Mesenchymal stem cell (in vitro differentiated cells and primary cell): ENCODE results near the gene SHQ1.

Experiments used
- DNase-seq: peaks from one replicate; pipeline ENCODE4 v3.0.0-alpha.2; 2013
- H2AFZ ChIP-seq: one replicate; pipeline ENCODE4 v1.6.1; 2013; ENCODE audit warnings: low read depth, mild to moderate bottlenecking, control low read depth, inconsistent platforms, low read length, moderate library complexity
- H2AK5ac ChIP-seq: 2 replicates; pipeline ENCODE4 v1.6.1; 2013; ENCODE audit warnings: low read length, moderate library complexity, mild to moderate bottlenecking, inconsistent platforms; ENCODE audit not compliant: severe bottlenecking
- H2BK120ac ChIP-seq: one replicate; pipeline ENCODE4 v1.6.1; 2013; ENCODE audit warnings: low read depth, mild to moderate bottlenecking, inconsistent platforms, low read length, moderate library complexity
- H2BK12ac ChIP-seq, 2 experiments: one replicate each; pipeline ENCODE4 v1.6.1; 2013; ENCODE audit warnings: inconsistent platforms in 2 of 2, low read length in 2 of 2, mild to moderate bottlenecking in 2 of 2, moderate library complexity in 2 of 2, control low read depth in 1 of 2
- H2BK15ac ChIP-seq: one replicate; pipeline ENCODE4 v1.6.1; 2013; ENCODE audit warnings: mild to moderate bottlenecking, low read depth, inconsistent platforms; ENCODE audit not compliant: poor library complexity, severe bottlenecking
- H2BK5ac ChIP-seq: 2 replicates; pipeline ENCODE4 v1.6.1; 2013; ENCODE audit warnings: low read depth, mild to moderate bottlenecking, low read length, control low read depth, inconsistent platforms; ENCODE audit not compliant: poor library complexity, severe bottlenecking
- H3K14ac ChIP-seq, 2 experiments: one replicate each; pipeline ENCODE4 v1.6.1; 2013; ENCODE audit warnings: inconsistent platforms in 2 of 2, low read length in 2 of 2, control low read depth in 1 of 2, mild to moderate bottlenecking in 1 of 2, moderate library complexity in 1 of 2
- H3K18ac ChIP-seq, 2 experiments: one replicate each; pipeline ENCODE4 v1.6.1; 2013; ENCODE audit warnings: inconsistent platforms in 2 of 2, low read length in 2 of 2, control low read depth in 1 of 2, low read depth in 1 of 2, mild to moderate bottlenecking in 1 of 2
- H3K23ac ChIP-seq, 2 experiments: one replicate each; pipeline ENCODE4 v1.6.1; 2013; ENCODE audit warnings: inconsistent platforms in 2 of 2, low read length in 2 of 2, mild to moderate bottlenecking in 2 of 2, moderate library complexity in 2 of 2, control low read depth in 1 of 2
- H3K27ac ChIP-seq: 2 replicates; pipeline ENCODE4 v1.5.1; 2013; ENCODE audit warnings: mild to moderate bottlenecking, moderate library complexity, low read length, control low read depth, inconsistent platforms; ENCODE audit not compliant: poor library complexity, severe bottlenecking
- H3K27me3 ChIP-seq, 2 experiments: 2 replicates each; pipeline versions ENCODE4 v1.6.1 to v1.7.0; 2013; ENCODE audit warnings: low read length in 2 of 2, mild to moderate bottlenecking in 2 of 2, moderate library complexity in 2 of 2, control low read depth in 1 of 2, inconsistent platforms in 1 of 2; ENCODE audit not compliant: control insufficient read depth in 1 of 2, insufficient read depth in 1 of 2
- H3K36me3 ChIP-seq, 2 experiments: 2 replicates each; pipeline versions ENCODE4 v1.6.1 to v1.7.0; 2013; ENCODE audit warnings: low read length in 2 of 2, control low read depth in 1 of 2, inconsistent platforms in 1 of 2, low read depth in 1 of 2, mild to moderate bottlenecking in 1 of 2; ENCODE audit not compliant: insufficient read depth in 2 of 2, control insufficient read depth in 1 of 2
- H3K4ac ChIP-seq, 2 experiments: one replicate each; pipeline ENCODE4 v1.6.1; 2013; ENCODE audit warnings: inconsistent platforms in 2 of 2, low read length in 2 of 2, mild to moderate bottlenecking in 2 of 2, moderate library complexity in 2 of 2, control low read depth in 1 of 2, low read depth in 1 of 2
- H3K4me1 ChIP-seq: 2 replicates; pipeline ENCODE4 v1.6.1; 2013; ENCODE audit warnings: low read depth, low read length, control low read depth; ENCODE audit not compliant: control insufficient read depth, insufficient read depth
- H3K4me2 ChIP-seq: 2 replicates; pipeline ENCODE4 v1.6.1; 2013; ENCODE audit warnings: low read length, mild to moderate bottlenecking, inconsistent platforms; ENCODE audit not compliant: poor library complexity, severe bottlenecking
- H3K4me3 ChIP-seq, 2 experiments: 2 replicates each; pipeline versions ENCODE4 v1.5.1 to v1.7.0; 2013; ENCODE audit warnings: low read length in 2 of 2, mild to moderate bottlenecking in 2 of 2, control low read depth in 1 of 2, low read depth in 1 of 2; ENCODE audit not compliant: insufficient read depth in 1 of 2
- H3K79me1 ChIP-seq: replicated peaks from 2 replicates; pipeline ENCODE4 v1.6.1; 2013; ENCODE audit warnings: mild to moderate bottlenecking, control low read depth, low read length, inconsistent platforms; ENCODE audit not compliant: poor library complexity, severe bottlenecking
- H3K9ac ChIP-seq: 2 replicates; pipeline ENCODE4 v1.7.0; 2013; ENCODE audit warnings: mild to moderate bottlenecking, low read length, moderate library complexity
- H3K9me3 ChIP-seq: 2 replicates; pipeline ENCODE4 v1.7.0; 2013; ENCODE audit warnings: mild to moderate bottlenecking, low read length; ENCODE audit not compliant: control insufficient read depth
- H4K8ac ChIP-seq: one replicate; pipeline ENCODE4 v1.6.1; 2013; ENCODE audit warnings: inconsistent platforms, mild to moderate bottlenecking, low read length, moderate library complexity
- H4K91ac ChIP-seq: one replicate; pipeline ENCODE4 v1.6.1; 2013; ENCODE audit warnings: mild to moderate bottlenecking, low read length, inconsistent platforms
- WGBS: methylation state at CpG from one replicate; pipeline ENCODE4 v1.1.7; 2013; ENCODE audit warnings: mixed read lengths; 5-methylcytosine and 5-hydroxymethylcytosine counted together

Gene SHQ1

DNA sequence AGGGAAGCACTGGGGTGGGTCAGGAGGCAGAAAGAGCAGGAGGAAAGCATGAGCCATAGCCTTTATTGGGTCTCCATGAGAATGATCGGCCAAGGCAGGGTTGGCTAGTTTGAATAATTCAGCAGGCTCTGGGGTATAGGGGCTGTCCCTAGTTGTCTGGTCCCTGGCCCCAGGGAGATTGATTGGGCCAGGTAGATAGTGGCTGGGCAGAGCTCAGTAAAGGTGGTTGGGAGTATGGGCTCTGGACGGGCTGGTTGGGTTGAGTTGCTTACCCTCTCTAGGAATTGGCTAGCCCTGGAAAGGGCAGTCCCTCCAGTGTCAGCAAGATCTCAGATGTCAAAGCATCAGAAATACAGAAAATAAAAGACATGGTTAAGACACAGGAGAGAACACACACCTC is 148.1 kb downstream of the SHQ1 start:
- Histone ChIP-seq H4K91ac (no peak overlapping the region), H3K4me2 (no peak overlapping the region), H2AFZ (no peak overlapping the region), H3K18ac (no peak overlapping the region), H3K14ac (no peak overlapping the region), H3K79me1 (no peaks in the 10 kb centered on the region), H4K8ac (no peak overlapping the region), H3K9ac (no peak overlapping the region), H2BK15ac (no peak overlapping the region), H2BK12ac (no peak overlapping the region), H3K23ac (no peak overlapping the region), H3K9me3 (no peaks in the 10 kb centered on the region), H3K27ac (no peak overlapping the region), H3K4ac (no peak overlapping the region), H3K36me3 (no peaks in the 10 kb centered on the region), H3K4me1 (peaks cover 4% of the 10 kb centered on the region), H3K4me3 (no peak overlapping the region), H2BK5ac (no peak overlapping the region), H3K27me3 (peaks cover 12 to 47% of the 10 kb centered on the region in 2 experiments), H2AK5ac (no peak overlapping the region), H2BK120ac (no peak overlapping the region)
- WGBS = 100% methylated on average over 1 of the region's 2 CpGs
- no peak for DNase-seq

DNA sequence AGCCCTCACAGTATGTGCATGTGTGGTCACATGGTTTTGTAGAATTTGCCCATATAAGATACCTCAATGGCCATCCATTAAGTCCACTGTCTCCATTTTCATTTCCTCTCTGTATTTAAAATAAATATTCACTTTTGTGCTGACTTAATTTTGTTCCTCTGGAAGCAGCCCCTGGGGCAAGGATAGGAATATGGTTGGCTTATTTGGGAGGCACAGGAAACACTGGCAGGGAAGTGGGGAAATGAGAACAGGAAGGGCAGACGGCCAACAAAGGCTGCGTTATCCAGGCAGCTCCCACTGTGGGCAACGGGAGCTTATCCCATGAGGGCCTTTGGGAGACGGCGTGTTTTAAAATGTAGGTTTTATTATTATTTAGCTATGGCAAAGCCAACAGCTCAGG is 148.6 kb downstream of the SHQ1 start:
- no peak overlapping the region for H3K27ac ChIP-seq
- H3K23ac ChIP-seq = no peak overlapping the region
- no peak overlapping the region for H3K9ac ChIP-seq
- H2BK120ac ChIP-seq = no peak overlapping the region
- no peak overlapping the region for H2BK12ac ChIP-seq
- H3K79me1 ChIP-seq = no peaks in the 10 kb centered on the region
- H4K8ac ChIP-seq = no peak overlapping the region
- no peak overlapping the region for H3K18ac ChIP-seq
- H3K4ac ChIP-seq = no peak overlapping the region
- no peak overlapping the region for H3K4me2 ChIP-seq
- peaks cover 12 to 50% of the 10 kb centered on the region in 2 experiments for H3K27me3 ChIP-seq
- no peak for DNase-seq
- H2AFZ ChIP-seq = no peak overlapping the region
- no peak overlapping the region for H4K91ac ChIP-seq
- no peak overlapping the region for H3K4me3 ChIP-seq
- no peaks in the 10 kb centered on the region for H3K36me3 ChIP-seq
- no peak overlapping the region for H2BK5ac ChIP-seq
- no peak overlapping the region for H3K14ac ChIP-seq
- H3K4me1 ChIP-seq = peaks cover 7% of the 10 kb centered on the region
- H3K9me3 ChIP-seq = no peaks in the 10 kb centered on the region
- WGBS = 72% methylated on average over 5 of the region's 5 CpGs
- no peak overlapping the region for H2BK15ac ChIP-seq
- H2AK5ac ChIP-seq = no peak overlapping the region
